ENCODE data around the gene SLC7A6.

The SLC7A6 gene

DNA sequence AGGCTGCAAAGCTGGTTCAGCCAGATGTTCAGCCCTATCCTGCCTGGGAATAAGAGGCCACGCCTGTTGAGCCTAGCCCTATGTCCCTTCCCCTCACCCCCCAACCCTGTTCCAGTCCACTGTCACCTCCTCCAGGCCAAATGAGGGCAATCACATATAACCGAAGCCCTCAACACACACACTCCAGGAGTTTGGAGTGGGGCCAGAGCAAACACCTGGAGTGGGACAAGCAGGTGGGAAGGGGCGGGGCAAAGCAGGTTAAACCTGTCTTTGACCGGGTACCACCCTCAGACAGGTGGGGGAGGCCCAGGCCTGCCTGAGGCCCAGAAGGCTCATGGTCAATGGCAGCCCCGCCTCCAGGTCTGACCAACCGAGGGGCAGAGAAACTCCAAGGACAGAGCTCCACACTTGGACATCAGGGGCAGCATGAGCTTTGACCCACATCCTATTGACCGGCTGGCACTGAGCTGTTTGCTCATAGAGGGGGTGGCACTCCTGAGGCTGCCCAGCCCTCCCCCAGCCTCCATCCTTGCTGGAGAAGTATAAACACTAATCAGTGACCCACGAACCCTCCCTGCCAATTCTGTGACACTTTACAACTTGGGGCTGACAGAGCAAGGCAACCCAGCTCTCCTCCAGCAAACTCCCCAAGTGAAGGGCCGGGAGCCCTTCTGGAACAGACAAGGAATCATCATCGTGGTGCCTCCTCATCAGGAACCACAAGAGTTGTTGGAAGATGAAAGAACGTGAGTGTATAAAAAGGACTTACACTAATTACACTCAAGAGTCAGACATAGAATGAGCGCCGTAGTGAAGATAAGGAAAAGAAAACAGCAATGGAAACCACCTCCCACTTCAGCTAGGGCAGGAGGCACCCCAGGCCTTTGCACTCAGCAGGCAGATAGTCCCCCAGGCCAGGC is 29.9 kb upstream of the SLC7A6 start:
- peak; percentile 73 for DNase-seq (ENCODE audit: low read depth, low spot score)
- peak overlapping the region; percentile 98 for H3K27ac ChIP-seq

GRCh38 chr16:68235108-68235886 is 29.0 kb upstream of the SLC7A6 start:
- H3K27ac ChIP-seq, result peak overlapping the region; percentile 98
- DNase-seq (ENCODE audit: low read depth, low spot score), result no peak

DNA sequence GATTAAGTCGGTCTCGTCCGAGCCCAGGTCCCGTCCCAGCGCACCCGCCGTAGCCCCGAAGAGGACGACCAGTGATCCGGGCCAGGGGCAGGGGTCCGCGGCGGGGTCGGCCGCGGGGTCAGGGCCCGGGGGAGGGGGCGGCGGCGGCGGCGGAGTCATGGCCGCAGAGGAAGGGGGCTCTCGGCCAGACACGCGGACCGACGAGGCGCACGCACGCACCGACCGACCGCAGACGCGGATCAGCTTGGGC is 28.5 kb upstream of the SLC7A6 start, which contains the start of gene ESRP2:
Gene ESRP2, minus strand, starts transcription at position 241 of the 250 bp plus-strand sequence. Its CDS starts 82 bp downstream, at position 159.
- no peak for DNase-seq (ENCODE audit: low read depth, low spot score)
- H3K27ac ChIP-seq, result peak within 1 kb of the TSS; percentile 98

DNA sequence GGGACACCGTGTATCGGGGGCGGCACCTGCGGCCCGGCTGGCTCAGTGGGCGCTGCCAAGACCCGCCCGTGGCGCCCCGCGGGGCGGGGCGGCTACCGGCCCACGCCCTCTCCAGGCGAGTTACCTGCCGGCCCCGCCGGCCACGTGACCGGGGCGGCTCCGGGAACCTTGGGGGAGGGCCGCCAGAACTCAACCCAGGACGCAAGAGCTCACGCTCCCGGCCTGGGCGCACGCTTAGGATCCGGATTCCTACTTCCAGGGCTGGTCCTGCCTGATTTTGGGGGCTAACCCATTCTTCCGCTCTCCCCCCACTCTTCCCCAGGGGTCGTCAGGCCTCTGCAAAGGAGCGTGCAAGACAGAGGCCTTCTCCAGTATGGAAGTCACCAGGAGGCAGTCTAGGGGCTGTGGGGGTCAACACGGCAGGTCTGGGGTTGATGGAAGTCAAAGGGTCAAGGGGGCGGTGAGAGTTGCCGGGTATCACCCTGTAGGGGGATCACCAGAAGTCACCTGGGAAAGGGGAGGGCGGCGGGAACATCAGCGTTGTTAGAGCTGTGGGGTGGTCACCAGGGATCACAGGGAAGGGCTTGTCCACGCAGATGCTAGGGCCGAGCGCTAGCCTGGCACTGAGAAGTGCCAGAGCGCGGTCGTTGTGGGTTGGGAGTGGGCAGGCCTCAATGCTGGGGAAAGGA is 28.0 kb upstream of the SLC7A6 start:
- DNase-seq (ENCODE audit: low read depth, low spot score), result peak; percentile 69
- H3K27ac ChIP-seq, result peak overlapping the region; percentile 98

GRCh38 chr16:68236826-68237242 is 27.5 kb upstream of the SLC7A6 start:
- DNase-seq (ENCODE audit: low read depth, low spot score), result no peak
- peak overlapping the region; percentile 98 for H3K27ac ChIP-seq

DNA sequence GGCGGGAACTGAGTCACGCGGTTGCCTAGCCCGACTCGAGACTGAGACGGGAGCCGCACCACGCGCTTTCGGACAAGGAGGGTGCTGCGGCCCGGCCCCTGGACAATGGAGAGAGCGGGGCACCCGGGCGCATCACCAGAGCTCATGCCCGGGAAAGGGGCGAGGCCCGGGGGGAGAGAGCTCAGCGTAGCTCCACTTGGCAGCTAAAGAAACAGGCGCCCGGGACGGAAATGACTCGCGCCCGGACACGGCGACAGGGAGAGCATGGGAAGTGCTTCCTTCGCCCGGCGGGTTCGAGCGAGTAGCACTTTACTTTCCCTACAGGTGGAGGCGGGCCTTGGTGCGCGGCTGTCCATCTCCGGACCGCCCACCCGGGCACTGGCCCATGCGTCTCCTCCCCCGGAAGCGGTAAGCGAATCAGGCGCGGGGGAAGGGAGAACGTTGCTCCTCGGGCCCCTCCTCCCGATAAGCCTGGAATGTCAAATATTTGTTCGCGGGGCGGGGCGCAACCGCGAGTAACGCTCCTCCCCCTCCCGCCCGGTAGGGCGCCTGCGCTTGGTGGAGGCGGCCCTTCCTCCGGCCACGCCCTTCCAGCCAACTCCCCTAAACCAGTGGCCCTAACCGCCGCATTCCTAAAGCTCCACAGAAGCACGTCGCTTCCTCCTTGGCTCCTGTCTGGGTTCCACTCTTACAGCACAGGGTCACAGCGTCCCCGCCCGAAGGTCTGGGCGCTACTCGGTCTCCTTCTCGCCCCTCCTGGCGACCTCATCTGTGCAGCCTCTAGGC is 26.9 kb upstream of the SLC7A6 start:
- peak overlapping the region; percentile 98 for H3K27ac ChIP-seq
- DNase-seq (ENCODE audit: low read depth, low spot score), result peak; percentile 93

DNA sequence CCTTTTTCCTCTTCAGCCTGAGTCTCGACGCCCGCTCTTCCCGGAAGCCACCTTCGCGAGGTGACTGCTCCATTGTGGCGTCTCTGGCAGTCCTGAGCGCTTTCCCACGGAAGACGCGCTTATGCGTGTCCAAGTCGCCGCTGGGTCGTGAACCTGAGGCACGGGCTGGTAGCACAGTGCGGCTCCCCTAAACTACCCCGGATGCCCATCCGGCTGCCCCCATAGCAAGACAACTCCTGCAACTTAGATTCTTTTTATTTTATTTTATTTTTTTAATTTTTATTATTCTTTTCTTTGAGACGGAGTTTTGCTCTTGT is 26.3 kb upstream of the SLC7A6 start:
- DNase-seq (ENCODE audit: low read depth, low spot score), result no peak
- peak overlapping the region; percentile 98 for H3K27ac ChIP-seq

DNA sequence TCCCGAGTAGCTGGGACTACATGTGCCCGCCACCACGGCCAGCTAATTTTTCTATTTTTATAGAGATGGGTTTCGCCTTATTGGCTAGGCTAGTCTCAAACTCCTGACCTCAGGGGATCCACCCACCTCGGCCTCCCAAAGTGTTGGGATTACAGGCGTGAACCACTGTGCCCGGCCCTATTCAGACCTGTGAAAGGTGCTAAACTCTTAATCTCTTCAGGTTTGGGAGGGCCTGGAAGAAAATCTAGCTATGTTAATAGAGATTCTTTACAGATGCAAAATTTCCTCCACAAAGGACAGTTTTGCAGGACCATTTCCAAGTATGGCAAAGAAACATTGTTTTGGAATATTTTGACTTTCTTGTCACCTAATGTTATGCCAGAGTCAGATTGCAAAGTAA is 22.2 kb upstream of the SLC7A6 start:
- no peak for DNase-seq (ENCODE audit: low read depth, low spot score)
- no peak overlapping the region for H3K27ac ChIP-seq

- H3K27ac ChIP-seq, result no peak overlapping the region
- DNase-seq (ENCODE audit: low read depth, low spot score), result no peak
These were observed 21.1 kb upstream of the SLC7A6 start for GRCh38 chr16:68242926-68243858.

GRCh38 chr16:68244481-68244902 is 19.8 kb upstream of the SLC7A6 start:
- H3K27ac ChIP-seq, result no peak overlapping the region
- DNase-seq (ENCODE audit: low read depth, low spot score), result no peak

DNA sequence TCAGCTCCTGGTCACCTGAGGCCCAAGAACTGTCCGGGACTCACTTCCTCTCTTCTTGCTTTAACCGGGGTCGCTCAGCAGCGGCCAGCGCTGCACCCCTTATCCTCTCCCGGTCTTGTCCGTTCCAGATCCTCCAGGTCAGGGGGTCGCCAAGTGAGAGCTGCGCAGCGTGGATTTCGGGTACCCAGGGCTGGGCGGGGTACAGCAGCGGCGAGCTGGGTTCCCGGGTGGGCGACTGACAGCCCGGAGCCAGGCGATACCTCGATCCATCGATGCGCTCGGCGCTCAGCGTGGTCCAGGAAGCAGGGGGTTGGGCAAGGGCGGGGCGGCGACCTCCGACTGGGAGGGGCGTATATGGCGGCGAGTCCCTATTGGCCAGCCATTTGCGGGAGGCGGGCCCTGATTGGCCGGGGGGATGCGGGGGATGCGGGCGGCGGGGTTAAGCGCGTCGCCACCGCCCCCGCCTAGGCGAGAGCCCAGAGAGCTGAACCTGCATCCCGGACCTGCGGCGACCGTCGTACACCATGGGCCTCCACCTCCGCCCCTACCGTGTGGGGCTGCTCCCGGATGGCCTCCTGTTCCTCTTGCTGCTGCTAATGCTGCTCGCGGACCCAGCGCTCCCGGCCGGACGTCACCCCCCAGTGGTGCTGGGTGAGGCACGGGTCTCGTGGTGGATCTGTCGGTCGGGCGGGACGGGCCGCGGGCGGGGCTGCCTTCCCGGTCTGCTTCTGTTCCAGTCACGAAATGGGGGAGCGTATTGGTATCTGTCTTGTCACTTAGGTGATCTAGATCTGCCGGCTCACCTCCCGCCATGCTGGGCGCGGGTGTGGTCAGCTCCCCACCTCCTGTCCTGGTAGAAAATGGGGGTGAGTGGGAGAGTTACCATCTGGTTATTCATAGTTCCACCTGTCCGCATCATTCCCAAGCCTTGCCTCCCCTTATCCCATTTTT is 19.1 kb upstream of the SLC7A6 start, which contains the start of gene PLA2G15:
Gene PLA2G15, plus strand, starts transcription at position 471 of the 951 bp plus-strand sequence. Its CDS starts 54 bp downstream, at position 525.
- peak; percentile 68 for DNase-seq (ENCODE audit: low read depth, low spot score)
- no peak within 1 kb of the TSS for H3K27ac ChIP-seq

GRCh38 chr16:68246121-68246520 is 18.2 kb upstream of the SLC7A6 start:
- H3K27ac ChIP-seq, result no peak overlapping the region
- no peak for DNase-seq (ENCODE audit: low read depth, low spot score)

GRCh38 chr16:68246666-68247065 is 17.7 kb upstream of the SLC7A6 start:
- H3K27ac ChIP-seq, result no peak overlapping the region
- no peak for DNase-seq (ENCODE audit: low read depth, low spot score)

DNA sequence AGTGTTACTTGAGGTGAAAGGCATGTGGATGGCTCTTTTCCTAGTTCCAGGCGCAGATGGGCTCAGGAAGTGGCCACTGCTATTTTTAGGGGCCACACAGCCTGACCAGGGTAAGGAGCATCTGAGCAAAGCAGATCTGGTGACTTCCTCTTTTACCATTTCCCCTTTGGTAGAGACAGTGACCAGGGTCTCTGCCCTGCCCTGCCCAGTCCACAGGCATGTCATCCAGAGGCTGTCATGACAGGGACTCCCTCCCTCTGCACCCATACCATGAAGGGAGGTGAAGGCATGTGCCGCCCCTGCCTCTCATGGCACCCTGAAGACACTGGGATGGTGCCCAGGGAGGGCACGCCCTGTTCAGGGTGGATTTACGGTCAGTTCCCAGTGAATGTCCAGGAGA is 16.9 kb upstream of the SLC7A6 start:
- no peak for DNase-seq (ENCODE audit: low read depth, low spot score)
- H3K27ac ChIP-seq, result no peak overlapping the region

DNA sequence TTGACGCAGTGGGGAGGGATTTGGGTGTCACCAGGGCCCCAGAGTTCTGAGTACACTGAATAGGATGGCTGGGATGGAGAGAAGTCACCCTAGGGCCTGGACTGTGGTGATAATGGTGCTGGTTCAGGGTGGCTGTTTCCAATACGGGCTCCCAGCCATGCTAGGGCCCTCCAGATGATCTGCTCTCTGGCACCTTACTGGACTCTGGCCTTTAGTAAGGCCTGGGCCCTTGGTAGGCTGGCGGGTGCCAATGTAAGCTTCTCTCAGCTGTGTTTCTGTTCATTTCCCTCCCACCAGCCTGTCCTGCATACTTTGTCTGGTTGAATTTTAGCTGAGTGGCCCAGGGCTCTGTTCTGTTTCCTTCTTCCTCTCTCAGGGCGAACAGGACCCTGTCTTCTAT is 16.4 kb upstream of the SLC7A6 start:
- no peak overlapping the region for H3K27ac ChIP-seq
- no peak for DNase-seq (ENCODE audit: low read depth, low spot score)

DNA sequence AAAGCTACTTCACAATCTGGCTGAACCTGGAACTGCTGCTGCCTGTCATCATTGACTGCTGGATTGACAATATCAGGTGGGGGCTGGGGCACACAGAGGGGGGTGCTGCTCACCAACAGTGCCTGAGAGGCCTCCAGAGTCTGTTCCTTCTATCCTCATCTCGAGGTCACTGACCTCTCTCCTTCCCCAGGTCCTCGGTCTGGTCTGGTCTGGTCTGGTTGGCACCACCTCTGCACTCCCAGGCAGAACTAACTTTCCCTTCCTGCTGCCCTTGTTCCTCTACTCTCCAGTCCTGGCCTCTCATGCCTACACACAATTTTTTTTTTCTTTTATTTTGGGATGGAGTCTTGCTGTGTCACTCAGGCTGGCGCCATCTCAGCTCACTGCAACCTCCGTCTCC is 15.0 kb upstream of the SLC7A6 start:
- H3K27ac ChIP-seq, result no peak overlapping the region
- no peak for DNase-seq (ENCODE audit: low read depth, low spot score)

DNA sequence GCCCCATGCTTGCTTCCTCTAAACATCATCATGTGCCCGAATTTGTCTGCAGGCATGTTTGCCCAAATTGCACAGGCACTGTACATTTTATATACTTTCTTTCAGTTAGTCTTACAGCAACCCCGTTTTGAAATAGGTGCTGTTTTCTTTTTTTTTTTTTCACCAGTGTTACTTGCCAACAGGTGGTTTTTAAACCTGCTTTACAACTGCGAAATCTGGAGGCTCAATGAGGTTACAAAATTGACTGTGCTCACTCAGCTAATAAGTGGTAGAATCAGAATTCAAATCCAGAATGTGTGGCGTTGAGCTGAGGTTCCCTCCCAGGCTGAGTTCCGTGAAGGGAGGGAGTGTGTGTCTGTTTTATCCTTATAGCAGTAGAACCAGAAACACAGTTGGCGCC is 13.4 kb upstream of the SLC7A6 start:
- H3K27ac ChIP-seq, result no peak overlapping the region
- no peak for DNase-seq (ENCODE audit: low read depth, low spot score)

DNA sequence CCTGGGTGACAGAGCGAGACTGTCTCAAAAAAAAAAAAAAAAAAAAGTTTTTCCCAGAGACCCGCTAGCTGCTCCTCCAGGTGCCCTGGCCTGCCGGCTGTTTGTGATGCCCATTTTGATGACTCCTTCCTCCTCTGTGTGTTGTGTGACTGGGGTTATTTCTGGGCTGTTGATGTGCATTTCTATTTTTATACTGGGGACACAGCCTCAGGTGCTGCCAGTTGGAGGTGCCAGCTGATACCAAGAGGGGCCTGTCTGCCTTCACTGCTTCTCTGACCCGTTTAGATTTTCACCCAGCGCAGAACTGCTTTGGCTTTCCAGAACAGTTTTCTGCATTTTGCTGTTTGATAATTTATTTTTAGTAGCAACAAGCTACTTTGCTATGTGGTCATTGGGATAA is 12.5 kb upstream of the SLC7A6 start:
- no peak for DNase-seq (ENCODE audit: low read depth, low spot score)
- no peak overlapping the region for H3K27ac ChIP-seq

All from epithelial cell of prostate (primary cell).